NOMO-1 treated with dmso at 0.1 percent for 144 hours (cell line): ENCODE data around the gene CA6.
"Not testable (repeated sequence)": the region's sequence is repeated elsewhere in the genome, so short reads cannot be mapped to it uniquely, and the experiment has no call there.

Experiments used
- DNase-seq: peaks from one replicate; lab custom pipeline; 2025; ENCODE audit not compliant: unreplicated experiment; lab: John Stamatoyannopoulos, UW

The CA6 gene

GRCh38 chr1:9004031-9004699, 58.5 kb downstream of the CA6 start:
- DNase-seq = no peak

- peak; percentile 68 for DNase-seq
These were observed 59.2 kb downstream of the CA6 start for GRCh38 chr1:9004700-9005394.

GRCh38 chr1:9005395-9005708, 59.7 kb downstream of the CA6 start:
- no peak for DNase-seq

- no peak for DNase-seq
These were observed 61.4 kb downstream of the CA6 start for GRCh38 chr1:9006956-9007615.

GRCh38 chr1:9008236-9008635, 62.6 kb downstream of the CA6 start:
- DNase-seq = no peak

- DNase-seq = no peak
These were observed 64.0 kb downstream of the CA6 start for GRCh38 chr1:9009438-9010370.

- no peak for DNase-seq
These were observed 65.2 kb downstream of the CA6 start for GRCh38 chr1:9010781-9011323.

- no peak for DNase-seq
These were observed 68.2 kb downstream of the CA6 start for GRCh38 chr1:9013819-9014218.

GRCh38 chr1:9014475-9015375, 69.1 kb downstream of the CA6 start:
- DNase-seq = no peak

- no peak for DNase-seq
These were observed 70.8 kb downstream of the CA6 start for GRCh38 chr1:9016455-9016854.

GRCh38 chr1:9018333-9018732, 72.7 kb downstream of the CA6 start:
- DNase-seq = no peak

- DNase-seq = no peak
These were observed 74.2 kb downstream of the CA6 start for GRCh38 chr1:9019896-9020295.

GRCh38 chr1:9020305-9020704, 74.6 kb downstream of the CA6 start:
- no peak for DNase-seq

- DNase-seq = not testable (repeated sequence)
These were observed 76.5 kb downstream of the CA6 start for GRCh38 chr1:9022026-9022738.

GRCh38 chr1:9022773-9023172, 77.1 kb downstream of the CA6 start:
- DNase-seq = no peak
